HEK293 (cell line): ENCODE measurements around the gene PI16.

Experiments used
- CTCF ChIA-PET: fragments of 350-600 bp; formaldehyde crosslinking; extraction: SDS; loops from one replicate; lab custom pipeline; 2021; ENCODE audit warnings: antibody characterized with exemption; lab: Yijun Ruan, JAX
- POLR2A ChIA-PET: fragments of 300-600 bp; formaldehyde crosslinking; extraction: SDS; loops from one replicate; lab custom pipeline; 2020; ENCODE audit warnings: antibody characterized with exemption, inconsistent platforms; lab: Yijun Ruan, JAX
- H3K27ac ChIP-seq: fragments of 200-500 bp; sonication (Bioruptor generic); 2 replicates; pipeline ENCODE4 v1.5.1; 2014; ENCODE audit warnings: low read depth, low read length, control low read depth, inconsistent platforms; ENCODE audit errors: extremely low read depth
- H3K36me3 ChIP-seq, 2 experiments: fragments of 200-500 bp in 1 of 2; sonication (Bioruptor generic) in 1 of 2; 1 replicate in 1 of 2; 2 replicates in 1 of 2; pipeline ENCODE4 v1.5.1; 2014 to 2017; ENCODE audit warnings: inconsistent platforms in 2 of 2, low read length in 2 of 2; ENCODE audit not compliant: control insufficient read depth in 2 of 2, insufficient read depth in 1 of 2
- H3K4me1 ChIP-seq: fragments of 200-500 bp; sonication (Bioruptor generic); 2 replicates; pipeline ENCODE4 v1.5.1; 2014; ENCODE audit warnings: mild to moderate bottlenecking, low read length, inconsistent platforms; ENCODE audit not compliant: control insufficient read depth, insufficient read depth
- H3K4me3 ChIP-seq: 2 replicates; pipeline ENCODE4 v1.5.1; 2011; ENCODE audit warnings: low read depth, mild to moderate bottlenecking, control low read depth, low read length, moderate library complexity
- H3K9me3 ChIP-seq: fragments of 200-500 bp; sonication (Bioruptor generic); 2 replicates; pipeline ENCODE4 v1.5.1; 2014; ENCODE audit warnings: low read depth, low read length, inconsistent platforms; ENCODE audit not compliant: control insufficient read depth, insufficient read depth
- AEBP2 ChIP-seq: fragments of 450-650 bp; formaldehyde crosslinking; IDR thresholded peaks from 2 replicates; pipeline ENCODE4 v1.5.1; 2016; ENCODE audit warnings: missing biosample characterization, missing genetic modification characterization, borderline replicate concordance
- HOXC10 ChIP-seq: sonication (generic); formaldehyde crosslinking; IDR thresholded peaks from 2 replicates; pipeline ENCODE4 v1.8.1; 2023; ENCODE audit warnings: mild to moderate bottlenecking, missing genetic modification reagents
- KLF10 ChIP-seq: fragments of 450-650 bp; IDR thresholded peaks from 2 replicates; pipeline ENCODE4 v1.5.1; 2018; ENCODE audit warnings: missing biosample characterization, mild to moderate bottlenecking, missing genetic modification characterization
- KLF17 ChIP-seq: fragments of 450-650 bp; formaldehyde crosslinking; IDR thresholded peaks from 2 replicates; pipeline ENCODE4 v1.5.1; 2016; ENCODE audit warnings: missing biosample characterization, missing genetic modification characterization
- PBX3 ChIP-seq: sonication (generic); formaldehyde crosslinking; IDR thresholded peaks from 2 replicates; pipeline ENCODE4 v1.8.1; 2022; ENCODE audit warnings: mild to moderate bottlenecking, moderate library complexity, missing genetic modification reagents
- PRDM1 ChIP-seq: fragments of 450-650 bp; formaldehyde crosslinking; IDR thresholded peaks from 2 replicates; pipeline ENCODE4; 2016; ENCODE audit warnings: missing biosample characterization, missing genetic modification characterization
- ZBTB20 ChIP-seq: fragments of 450-650 bp; formaldehyde crosslinking; IDR thresholded peaks from 2 replicates; pipeline ENCODE4 v1.5.1; 2016; ENCODE audit warnings: missing biosample characterization, missing genetic modification characterization
- ZBTB44 ChIP-seq: fragments of 450-650 bp; IDR thresholded peaks from 2 replicates; pipeline ENCODE4 v1.5.1; 2018; ENCODE audit warnings: missing biosample characterization, mild to moderate bottlenecking, missing genetic modification characterization
- ZEB2 ChIP-seq: fragments of 450-650 bp; formaldehyde crosslinking; IDR thresholded peaks from 2 replicates; pipeline ENCODE4 v1.5.1; 2016; ENCODE audit warnings: missing biosample characterization, missing genetic modification characterization
- ZNF157 ChIP-seq: fragments of 450-650 bp; formaldehyde crosslinking; IDR thresholded peaks from 2 replicates; pipeline ENCODE4 v1.5.1; 2016; ENCODE audit warnings: missing biosample characterization, missing genetic modification characterization
- ZNF16 ChIP-seq: fragments of 450-650 bp; formaldehyde crosslinking; IDR thresholded peaks from 2 replicates; pipeline ENCODE4 v1.5.1; 2016; ENCODE audit warnings: low read depth, missing biosample characterization, missing genetic modification characterization
- ZNF248 ChIP-seq: fragments of 450-650 bp; formaldehyde crosslinking; IDR thresholded peaks from 2 replicates; pipeline ENCODE4 v1.5.1; 2017; ENCODE audit warnings: missing biosample characterization, missing genetic modification characterization
- ZNF366 ChIP-seq: fragments of 450-650 bp; formaldehyde crosslinking; conservative IDR thresholded peaks from 2 replicates; pipeline ENCODE4 v1.5.1; 2016; ENCODE audit warnings: missing biosample characterization, missing genetic modification characterization
- ZNF391 ChIP-seq: fragments of 450-650 bp; formaldehyde crosslinking; IDR thresholded peaks from 2 replicates; pipeline ENCODE4 v1.5.1; 2016; ENCODE audit warnings: low read depth, missing biosample characterization, missing genetic modification characterization, borderline replicate concordance
- ZNF426 ChIP-seq: fragments of 450-650 bp; formaldehyde crosslinking; IDR thresholded peaks from 2 replicates; pipeline ENCODE4 v1.5.1; 2017; ENCODE audit warnings: missing biosample characterization, missing genetic modification characterization, mild to moderate bottlenecking, inconsistent platforms, moderate library complexity
- ZNF449 ChIP-seq: fragments of 450-650 bp; formaldehyde crosslinking; IDR thresholded peaks from 2 replicates; pipeline ENCODE4 v1.5.1; 2017; ENCODE audit warnings: missing biosample characterization, mild to moderate bottlenecking, missing genetic modification characterization, moderate library complexity
- ZNF549 ChIP-seq: fragments of 450-650 bp; IDR thresholded peaks from 2 replicates; pipeline ENCODE4 v1.5.1; 2018; ENCODE audit warnings: missing biosample characterization, missing genetic modification characterization, mild to moderate bottlenecking, inconsistent platforms, moderate library complexity
- ZNF555 ChIP-seq: fragments of 450-650 bp; formaldehyde crosslinking; conservative IDR thresholded peaks from 2 replicates; pipeline ENCODE4 v1.5.1; 2017; ENCODE audit warnings: missing biosample characterization, mild to moderate bottlenecking, missing genetic modification characterization, inconsistent platforms
- ZNF654 ChIP-seq: fragments of 450-650 bp; formaldehyde crosslinking; IDR thresholded peaks from 2 replicates; pipeline ENCODE4 v1.5.1; 2016; ENCODE audit warnings: low read depth, missing biosample characterization, missing genetic modification characterization
- ZNF658 ChIP-seq: fragments of 450-650 bp; formaldehyde crosslinking; IDR thresholded peaks from 2 replicates; pipeline ENCODE4; 2016; ENCODE audit warnings: missing biosample characterization, missing genetic modification characterization
- ZNF664 ChIP-seq: fragments of 450-650 bp; formaldehyde crosslinking; IDR thresholded peaks from 2 replicates; pipeline ENCODE4 v1.5.1; 2016; ENCODE audit warnings: missing biosample characterization, missing genetic modification characterization

PI16 gene

GRCh38 chr6:37005061-37005810 is 50.7 kb downstream of the PI16 start, which contains the start of gene FGD2:
TSS of gene FGD2 (plus strand) at chr6:37005655. CDS start at chr6:37005818, 163 bp downstream.
- POLR2A ChIA-PET: no interaction called here
- TF ChIP-seq ZNF157 (tag by site-specific recombination) (no peak), KLF10 (no peak), ZNF549 (tag by site-specific recombination) (no peak), ZNF664 (tag by site-specific recombination) (no peak), ZNF555 (tag by site-specific recombination) (no peak), HOXC10 (CRISPR knock-in tag) (no peak), KLF17 (tag by site-specific recombination) (no peak), ZNF248 (no peak), ZNF16 (tag by site-specific recombination) (no peak), ZNF658 (tag by site-specific recombination) (no peak)
- Histone ChIP-seq H3K4me1 (no peaks in the 10 kb centered on the region), H3K36me3 (no peaks in the 10 kb centered on the region), H3K4me3 (no peak within 1 kb of the TSS), H3K27ac (no peak within 1 kb of the TSS), H3K9me3 (no peaks in the 10 kb centered on the region)
- CTCF ChIA-PET: interaction anchor here (0.5 to 2.9 kb wide), 5 partner anchors 13 to 702 kb away, joined by 3 to 50 read pairs (median 3); no protein-coding TSS in a partner anchor

GRCh38 chr6:37005827-37006567 is 51.5 kb downstream of the PI16 start:
- Histone ChIP-seq H3K4me3 (no peak overlapping the region), H3K36me3 (no peaks in the 10 kb centered on the region), H3K27ac (no peak overlapping the region), H3K4me1 (no peaks in the 10 kb centered on the region), H3K9me3 (no peaks in the 10 kb centered on the region)
- POLR2A ChIA-PET: interaction anchor here (1.3 to 1.8 kb wide), 3 partner anchors 12 to 131 kb away, joined by 5 to 20 read pairs (median 6); partner anchors contain the start of genes MTCH1 and PPIL1
- CTCF ChIA-PET: interaction anchor here (0.5 to 2.9 kb wide), 13 partner anchors 13 to 886 kb away, joined by 3 to 50 read pairs (median 4); no protein-coding TSS in a partner anchor
- TF ChIP-seq ZNF426 (tag by site-specific recombination): no peak
- TF ChIP-seq ZNF654 (tag by site-specific recombination): no peak
- TF ChIP-seq ZBTB20 (tag by site-specific recombination): no peak

GRCh38 chr6:37006793-37007339 is 52.3 kb downstream of the PI16 start:
- Histone ChIP-seq H3K9me3 (no peaks in the 10 kb centered on the region), H3K4me3 (no peak overlapping the region), H3K27ac (no peak overlapping the region), H3K36me3 (no peaks in the 10 kb centered on the region), H3K4me1 (no peaks in the 10 kb centered on the region)
- ChIA-PET CTCF (interaction anchor here (0.7 to 2.9 kb wide), 12 partner anchors 12 to 887 kb away, joined by 3 to 50 read pairs (median 4); no protein-coding TSS in a partner anchor), POLR2A (interaction anchor here (0.5 to 1.8 kb wide), 5 partner anchors 9 to 132 kb away, joined by 3 to 20 read pairs (median 5); partner anchors contain the start of genes MTCH1 and PPIL1)
- TF ChIP-seq ZEB2 (tag by site-specific recombination) (no peak), AEBP2 (tag by site-specific recombination) (no peak), PRDM1 (tag by site-specific recombination) (no peak), ZNF391 (tag by site-specific recombination) (no peak), ZNF449 (tag by site-specific recombination) (no peak), PBX3 (CRISPR knock-in tag) (no peak), ZBTB44 (no peak), ZNF555 (tag by site-specific recombination) (no peak), ZNF366 (tag by site-specific recombination) (0 out of 2 replicates have a peak, but pooled peaks have one; percentile 29)
